NB4 (cell line): ENCODE results near the gene GBA3.

Source experiments
- CTCF ChIP-seq: IDR thresholded peaks from one replicate; pipeline ENCODE4 v1.5.1; 2012; ENCODE audit warnings: low read depth, low read length
- MAX ChIP-seq: IDR thresholded peaks from 2 replicates; pipeline ENCODE4 v1.6.1; 2011; ENCODE audit warnings: low read depth, low read length
- MYC ChIP-seq: IDR thresholded peaks from 2 replicates; pipeline ENCODE4 v1.6.1; 2011; ENCODE audit warnings: low read depth, low read length
- POLR2A ChIP-seq: IDR thresholded peaks from 2 replicates; pipeline ENCODE4 v1.6.1; 2011; ENCODE audit warnings: mild to moderate bottlenecking; ENCODE audit not compliant: insufficient read length; ENCODE audit errors: extremely low read depth

DNA sequence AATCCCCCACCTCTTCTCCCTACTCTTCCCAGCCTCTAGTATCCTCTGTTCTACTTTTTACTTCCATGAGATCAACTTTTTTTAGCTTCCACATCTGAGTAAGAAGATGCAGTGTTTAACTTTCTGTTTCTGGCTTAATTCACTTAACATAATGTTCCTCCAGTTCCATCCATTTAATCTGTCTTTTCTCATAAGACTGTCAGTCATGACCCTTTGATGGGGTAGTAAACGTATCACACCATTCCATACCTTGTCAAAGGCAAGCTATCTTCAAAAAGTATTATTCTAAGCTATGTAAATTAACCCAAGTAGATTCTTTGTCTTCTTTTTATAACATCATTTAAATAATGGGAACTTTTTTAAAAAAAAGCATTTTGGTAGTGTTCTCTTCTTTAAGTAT lies 15.0 kb upstream of the GBA3 start:
- no peak for TF ChIP-seq CTCF
- TF ChIP-seq POLR2A, result no peak
- TF ChIP-seq MYC, result no peak
- TF ChIP-seq MAX, result no peak
